ENCODE results near the gene ULK4. TPM values are rescaled to one million over a fixed set of nuclear protein-coding genes. Genes with fewer than 3 reads are reported as not detected.

Gene ULK4
- total RNA-seq, 1 experiment from 2014 or later = 14.3 TPM

DNA sequence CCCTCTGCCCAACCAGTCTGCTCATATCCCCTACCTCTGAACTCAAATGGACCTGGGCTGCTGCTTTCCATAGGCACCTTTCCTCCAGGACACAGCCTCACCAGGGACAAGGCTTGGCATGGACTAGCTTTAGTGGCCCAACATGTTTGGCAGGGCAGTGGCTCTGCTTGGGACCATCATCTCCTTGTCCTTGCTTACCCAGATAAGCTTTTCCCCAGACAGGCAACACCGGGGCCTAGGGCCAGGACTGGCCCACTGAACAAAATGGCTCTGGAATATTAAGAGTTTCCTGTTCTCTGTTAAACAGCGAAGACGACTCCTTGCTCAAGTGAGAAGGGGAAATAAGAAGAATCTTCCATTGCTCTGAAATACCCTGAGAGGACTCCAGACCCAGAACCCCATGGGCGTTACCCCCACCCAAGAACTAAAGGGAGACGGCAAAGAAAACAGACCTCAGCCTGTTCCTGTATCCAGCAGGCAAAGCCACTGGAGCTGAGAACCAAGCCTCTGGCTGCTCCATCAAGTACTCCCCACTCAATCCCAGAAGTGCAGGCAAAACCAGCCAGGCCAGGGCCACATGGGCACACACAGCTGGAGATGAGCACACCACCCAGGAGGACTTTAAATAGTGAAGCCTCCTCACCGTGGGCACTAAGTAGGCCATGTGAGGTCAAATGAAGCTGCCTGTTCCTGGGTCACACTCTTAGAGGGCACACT, 717.1 kb downstream of the ULK4 start:
- Histone ChIP-seq H3K27me3 (ENCODE audit: control insufficient read depth, insufficient read depth, low read length) (no peaks in the 10 kb centered on the region), H3K36me3 (ENCODE audit: control insufficient read depth, insufficient read depth, low read length) (peaks cover 7% of the 10 kb centered on the region), H3K4me3 (ENCODE audit: low read depth in 2 of 2, low read length in 2 of 2) (no peak overlapping the region), H3K9me3 (ENCODE audit: control insufficient read depth, insufficient read depth, low read depth, low read length) (no peaks in the 10 kb centered on the region), H3K27ac (ENCODE audit: low read length) (no peak overlapping the region), H3K4me1 (ENCODE audit: control insufficient read depth, insufficient read depth, low read length) (no peaks in the 10 kb centered on the region)
- ATAC-seq = no peak
- POLR2A ChIA-PET = no interaction called here
- intact Hi-C loops (cut with micrococcal nuclease; ENCODE audit: unreplicated experiment) (no loop called here), in situ Hi-C loops (cut with HindIII; ENCODE audit: low pct_unique_long_range_greater_than_20kb, low sequenced_read_pairs) (no loop called here)
- TF ChIP-seq SIN3A (IDR thresholded peaks at IDR 0.05; ENCODE audit: borderline replicate concordance, insufficient read depth, low read depth, low read length) (no peak), TCF7L2 (IDR thresholded peaks at IDR 0.05; ENCODE audit: low read depth, low read length) (no peak), POLR2AphosphoS5 (IDR thresholded peaks at IDR 0.05; ENCODE audit: low read depth, low read length) (no peak)
- TF ChIP-seq, protein P1, sequence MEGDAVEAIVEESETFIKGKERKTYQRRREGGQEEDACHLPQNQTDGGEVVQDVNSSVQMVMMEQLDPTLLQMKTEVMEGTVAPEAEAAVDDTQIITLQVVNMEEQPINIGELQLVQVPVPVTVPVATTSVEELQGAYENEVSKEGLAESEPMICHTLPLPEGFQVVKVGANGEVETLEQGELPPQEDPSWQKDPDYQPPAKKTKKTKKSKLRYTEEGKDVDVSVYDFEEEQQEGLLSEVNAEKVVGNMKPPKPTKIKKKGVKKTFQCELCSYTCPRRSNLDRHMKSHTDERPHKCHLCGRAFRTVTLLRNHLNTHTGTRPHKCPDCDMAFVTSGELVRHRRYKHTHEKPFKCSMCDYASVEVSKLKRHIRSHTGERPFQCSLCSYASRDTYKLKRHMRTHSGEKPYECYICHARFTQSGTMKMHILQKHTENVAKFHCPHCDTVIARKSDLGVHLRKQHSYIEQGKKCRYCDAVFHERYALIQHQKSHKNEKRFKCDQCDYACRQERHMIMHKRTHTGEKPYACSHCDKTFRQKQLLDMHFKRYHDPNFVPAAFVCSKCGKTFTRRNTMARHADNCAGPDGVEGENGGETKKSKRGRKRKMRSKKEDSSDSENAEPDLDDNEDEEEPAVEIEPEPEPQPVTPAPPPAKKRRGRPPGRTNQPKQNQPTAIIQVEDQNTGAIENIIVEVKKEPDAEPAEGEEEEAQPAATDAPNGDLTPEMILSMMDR (IDR thresholded peaks at IDR 0.05) = no peak
- TF ChIP-seq, protein P2, sequence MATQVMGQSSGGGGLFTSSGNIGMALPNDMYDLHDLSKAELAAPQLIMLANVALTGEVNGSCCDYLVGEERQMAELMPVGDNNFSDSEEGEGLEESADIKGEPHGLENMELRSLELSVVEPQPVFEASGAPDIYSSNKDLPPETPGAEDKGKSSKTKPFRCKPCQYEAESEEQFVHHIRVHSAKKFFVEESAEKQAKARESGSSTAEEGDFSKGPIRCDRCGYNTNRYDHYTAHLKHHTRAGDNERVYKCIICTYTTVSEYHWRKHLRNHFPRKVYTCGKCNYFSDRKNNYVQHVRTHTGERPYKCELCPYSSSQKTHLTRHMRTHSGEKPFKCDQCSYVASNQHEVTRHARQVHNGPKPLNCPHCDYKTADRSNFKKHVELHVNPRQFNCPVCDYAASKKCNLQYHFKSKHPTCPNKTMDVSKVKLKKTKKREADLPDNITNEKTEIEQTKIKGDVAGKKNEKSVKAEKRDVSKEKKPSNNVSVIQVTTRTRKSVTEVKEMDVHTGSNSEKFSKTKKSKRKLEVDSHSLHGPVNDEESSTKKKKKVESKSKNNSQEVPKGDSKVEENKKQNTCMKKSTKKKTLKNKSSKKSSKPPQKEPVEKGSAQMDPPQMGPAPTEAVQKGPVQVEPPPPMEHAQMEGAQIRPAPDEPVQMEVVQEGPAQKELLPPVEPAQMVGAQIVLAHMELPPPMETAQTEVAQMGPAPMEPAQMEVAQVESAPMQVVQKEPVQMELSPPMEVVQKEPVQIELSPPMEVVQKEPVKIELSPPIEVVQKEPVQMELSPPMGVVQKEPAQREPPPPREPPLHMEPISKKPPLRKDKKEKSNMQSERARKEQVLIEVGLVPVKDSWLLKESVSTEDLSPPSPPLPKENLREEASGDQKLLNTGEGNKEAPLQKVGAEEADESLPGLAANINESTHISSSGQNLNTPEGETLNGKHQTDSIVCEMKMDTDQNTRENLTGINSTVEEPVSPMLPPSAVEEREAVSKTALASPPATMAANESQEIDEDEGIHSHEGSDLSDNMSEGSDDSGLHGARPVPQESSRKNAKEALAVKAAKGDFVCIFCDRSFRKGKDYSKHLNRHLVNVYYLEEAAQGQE (IDR thresholded peaks at IDR 0.05; ENCODE audit: insufficient read depth in 1 of 2, low read depth in 2 of 2, low read length in 1 of 2) = no peak
- no peak for DNase-seq (ENCODE audit: low read depth, low spot score)
- BruUV-seq (replicated peaks) = no TSS peak
- CTCF ChIA-PET = no interaction called here

DNA sequence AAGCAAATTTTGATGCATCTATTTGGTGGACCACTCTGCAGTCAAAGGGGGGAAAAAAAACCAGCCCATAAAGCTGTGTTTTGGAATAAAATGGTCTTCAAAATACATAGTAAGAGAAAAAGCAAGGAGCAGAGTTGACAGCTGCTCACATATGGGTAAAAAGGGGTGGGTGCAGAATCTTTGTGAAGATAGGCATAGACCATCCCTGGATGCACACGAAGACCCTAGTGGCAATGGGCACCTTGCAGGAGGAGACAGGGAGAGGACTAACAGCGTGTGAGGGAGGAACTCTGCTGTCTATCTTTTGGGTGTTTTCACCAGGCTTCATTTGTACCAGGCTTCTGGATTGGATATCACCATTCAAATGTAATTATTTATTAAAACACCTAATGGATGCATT, 718.7 kb downstream of the ULK4 start:
- Histone ChIP-seq H3K4me1 (ENCODE audit: control insufficient read depth, insufficient read depth, low read length) (no peaks in the 10 kb centered on the region), H3K36me3 (ENCODE audit: control insufficient read depth, insufficient read depth, low read length) (peaks cover 16% of the 10 kb centered on the region), H3K27me3 (ENCODE audit: control insufficient read depth, insufficient read depth, low read length) (no peaks in the 10 kb centered on the region), H3K4me3 (ENCODE audit: low read depth in 2 of 2, low read length in 2 of 2) (no peak overlapping the region), H3K27ac (ENCODE audit: low read length) (no peak overlapping the region), H3K9me3 (ENCODE audit: control insufficient read depth, insufficient read depth, low read depth, low read length) (no peaks in the 10 kb centered on the region)
- DNase-seq (ENCODE audit: low read depth, low spot score) = no peak
- ChIA-PET CTCF (no interaction called here), POLR2A (no interaction called here)
- TF ChIP-seq, protein P1 (IDR thresholded peaks at IDR 0.05) = no peak
- 0 out of 2 replicates have a peak, but pooled peaks have one; percentile 36 for TF ChIP-seq POLR2AphosphoS5 (IDR thresholded peaks at IDR 0.05; ENCODE audit: low read depth, low read length)
- in situ Hi-C loops (cut with HindIII; ENCODE audit: low pct_unique_long_range_greater_than_20kb, low sequenced_read_pairs) (no loop called here), intact Hi-C loops (cut with micrococcal nuclease; ENCODE audit: unreplicated experiment) (no loop called here)
- ATAC-seq = no peak
- no TSS peak for BruUV-seq (replicated peaks)
